ENCODE results near the gene DPP6. TPM values are rescaled to one million over a fixed set of nuclear protein-coding genes. Genes with fewer than 3 reads are reported as not detected.
"Not testable (repeated sequence)": the region's sequence is repeated elsewhere in the genome, so short reads cannot be mapped to it uniquely, and the experiment has no call there.

Gene DPP6
- total RNA-seq, 1 experiment from 2014 or later: not detected

GRCh38 chr7:154928136-154929005 is 876.2 kb downstream of the DPP6 start:
- peak; percentile 88 for DNase-seq (ENCODE audit: low spot score)

GRCh38 chr7:154929006-154929726 is 877.0 kb downstream of the DPP6 start:
- DNase-seq (ENCODE audit: low spot score): no peak

- no peak for DNase-seq (ENCODE audit: low spot score)
These were observed 879.7 kb downstream of the DPP6 start for GRCh38 chr7:154931906-154932305.

GRCh38 chr7:154934353-154934952 is 882.3 kb downstream of the DPP6 start:
- not testable (repeated sequence) for DNase-seq (ENCODE audit: low spot score)

- no peak for DNase-seq (ENCODE audit: low spot score)
These were observed 885.6 kb downstream of the DPP6 start for GRCh38 chr7:154937837-154938236.

GRCh38 chr7:154942691-154943090 is 890.5 kb downstream of the DPP6 start:
- no peak for DNase-seq (ENCODE audit: low spot score)
